ENCODE results near the gene ARL13B.
"Not testable (repeated sequence)": the region's sequence is repeated elsewhere in the genome, so short reads cannot be mapped to it uniquely, and the experiment has no call there.

ARL13B gene

GRCh38 chr3:94063496-94064119 lies 83.7 kb downstream of the ARL13B start:
- FAIRE-seq = no peak

- no peak for FAIRE-seq
Observed at GRCh38 chr3:94064243-94064860, 84.4 kb downstream of the ARL13B start.

- no peak for FAIRE-seq
Observed at GRCh38 chr3:94065122-94065521, 85.2 kb downstream of the ARL13B start.

GRCh38 chr3:94065819-94066480 lies 86.0 kb downstream of the ARL13B start:
- FAIRE-seq = no peak

- FAIRE-seq = no peak
Observed at GRCh38 chr3:94066506-94067500, 86.8 kb downstream of the ARL13B start.

GRCh38 chr3:94069194-94069813 lies 89.3 kb downstream of the ARL13B start:
- FAIRE-seq = peak; percentile 89

- no peak for FAIRE-seq
Observed at GRCh38 chr3:94070341-94070911, 90.5 kb downstream of the ARL13B start.

- no peak for FAIRE-seq
Observed at GRCh38 chr3:94071713-94072284, 91.8 kb downstream of the ARL13B start.

- no peak for FAIRE-seq
Observed at GRCh38 chr3:94076055-94076454, 96.1 kb downstream of the ARL13B start.

- FAIRE-seq = not testable (repeated sequence)
Observed at GRCh38 chr3:94080552-94080951, 100.6 kb downstream of the ARL13B start.

- no peak for FAIRE-seq
Observed at GRCh38 chr3:94081884-94082283, 101.9 kb downstream of the ARL13B start.

- FAIRE-seq = no peak
Observed at GRCh38 chr3:94082391-94082937, 102.5 kb downstream of the ARL13B start.

GRCh38 chr3:94083261-94083660 lies 103.3 kb downstream of the ARL13B start:
- FAIRE-seq = no peak

- no peak for FAIRE-seq
Observed at GRCh38 chr3:94089126-94089525, 109.2 kb downstream of the ARL13B start.

GRCh38 chr3:94092086-94092485 lies 112.1 kb downstream of the ARL13B start:
- FAIRE-seq = no peak

- no peak for FAIRE-seq
Observed at GRCh38 chr3:94093151-94093550, 113.2 kb downstream of the ARL13B start.

- no peak for FAIRE-seq
Observed at GRCh38 chr3:94095111-94095510, 115.2 kb downstream of the ARL13B start.

- FAIRE-seq = no peak
Observed at GRCh38 chr3:94098452-94098851, 118.5 kb downstream of the ARL13B start.

GRCh38 chr3:94099311-94099710 lies 119.4 kb downstream of the ARL13B start:
- no peak for FAIRE-seq

- peak; percentile 31 for FAIRE-seq
Observed at GRCh38 chr3:94101860-94102259, 121.9 kb downstream of the ARL13B start.
